ENCODE data around the gene AK3.

DNA sequence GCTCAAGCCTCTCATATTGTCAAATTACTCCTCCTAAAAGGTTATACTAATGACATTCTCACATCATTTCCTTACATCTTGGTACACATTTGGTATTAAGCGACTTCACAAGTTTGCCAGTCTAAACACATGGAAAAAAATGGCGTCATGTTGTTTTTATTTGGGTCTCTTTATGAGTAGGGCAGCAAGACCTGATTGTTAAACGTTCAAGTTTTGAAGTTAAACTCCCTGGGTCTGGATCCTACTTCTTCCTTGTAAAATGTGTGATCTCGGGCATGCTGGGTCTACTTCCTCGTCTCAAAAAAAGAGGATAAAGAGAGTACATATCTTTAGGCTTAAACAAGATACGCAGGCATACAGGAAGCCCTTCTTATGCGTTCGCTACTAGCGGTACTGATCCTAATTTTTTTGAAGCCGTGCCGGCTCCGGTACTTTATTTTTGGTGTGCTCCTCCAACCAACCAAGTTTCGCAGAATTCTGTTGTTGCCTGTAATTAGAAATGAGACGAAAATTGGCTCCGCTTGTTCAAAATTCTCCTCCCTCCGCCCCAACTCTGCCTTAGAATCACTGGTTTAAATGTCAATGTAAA lies 62.2 kb downstream of the AK3 start:
- TF ChIP-seq POLR2A (IDR thresholded peaks at IDR 0.05): no peak
- TF ChIP-seq, protein P1, sequence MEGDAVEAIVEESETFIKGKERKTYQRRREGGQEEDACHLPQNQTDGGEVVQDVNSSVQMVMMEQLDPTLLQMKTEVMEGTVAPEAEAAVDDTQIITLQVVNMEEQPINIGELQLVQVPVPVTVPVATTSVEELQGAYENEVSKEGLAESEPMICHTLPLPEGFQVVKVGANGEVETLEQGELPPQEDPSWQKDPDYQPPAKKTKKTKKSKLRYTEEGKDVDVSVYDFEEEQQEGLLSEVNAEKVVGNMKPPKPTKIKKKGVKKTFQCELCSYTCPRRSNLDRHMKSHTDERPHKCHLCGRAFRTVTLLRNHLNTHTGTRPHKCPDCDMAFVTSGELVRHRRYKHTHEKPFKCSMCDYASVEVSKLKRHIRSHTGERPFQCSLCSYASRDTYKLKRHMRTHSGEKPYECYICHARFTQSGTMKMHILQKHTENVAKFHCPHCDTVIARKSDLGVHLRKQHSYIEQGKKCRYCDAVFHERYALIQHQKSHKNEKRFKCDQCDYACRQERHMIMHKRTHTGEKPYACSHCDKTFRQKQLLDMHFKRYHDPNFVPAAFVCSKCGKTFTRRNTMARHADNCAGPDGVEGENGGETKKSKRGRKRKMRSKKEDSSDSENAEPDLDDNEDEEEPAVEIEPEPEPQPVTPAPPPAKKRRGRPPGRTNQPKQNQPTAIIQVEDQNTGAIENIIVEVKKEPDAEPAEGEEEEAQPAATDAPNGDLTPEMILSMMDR (IDR thresholded peaks at IDR 0.05): no peak

All from Peyer's patch (tissue), 4 donors.